Kidney (tissue), 14 donors: ENCODE results near the gene KRT73. TPM values are rescaled to one million over a fixed set of nuclear protein-coding genes. Genes with fewer than 3 reads are reported as not detected.

ENCODE experiments used
- DNase-seq, 5 donors: peaks; one replicate each; pipeline ENCODE4 v3.0.0-alpha.2; 2013 to 2020
- FAIRE-seq: peaks from 2 replicates; lab custom pipeline; 2012; peaks lifted over from hg19 to GRCh38; lab: Jason Lieb, UNC
- H3K27ac ChIP-seq, 2 donors: one replicate each; pipeline ENCODE4 v1.7.0; 2013; ENCODE audit warnings: low read depth in 2 of 2, low read length in 2 of 2, inconsistent platforms in 1 of 2
- H3K27me3 ChIP-seq: one replicate; pipeline ENCODE4 v1.7.1; 2013; ENCODE audit warnings: low read length, inconsistent platforms; ENCODE audit not compliant: control insufficient read depth, insufficient read depth
- H3K36me3 ChIP-seq, 3 donors: one replicate each; pipeline versions ENCODE4 v1.7.0 to v1.7.1; 2013; ENCODE audit warnings: low read length in 3 of 3, control low read depth in 1 of 3, inconsistent platforms in 1 of 3; ENCODE audit not compliant: insufficient read depth in 3 of 3, control insufficient read depth in 2 of 3
- H3K4me1 ChIP-seq, 3 donors: one replicate each; pipeline versions ENCODE4 v1.7.0 to v1.7.1; 2013; ENCODE audit warnings: low read length in 3 of 3, inconsistent platforms in 1 of 3, low read depth in 1 of 3; ENCODE audit not compliant: control insufficient read depth in 2 of 3, insufficient read depth in 2 of 3
- H3K4me3 ChIP-seq, 3 donors: one replicate each; pipeline versions ENCODE4 v1.7.0 to v1.8.1; 2013; ENCODE audit warnings: low read length in 3 of 3, control low read depth in 1 of 3, inconsistent platforms in 1 of 3
- H3K9ac ChIP-seq, 3 donors: one replicate each; pipeline versions ENCODE4 v1.7.0 to v1.7.1; 2013; ENCODE audit warnings: low read length in 3 of 3, control low read depth in 1 of 3, inconsistent platforms in 1 of 3
- H3K9me3 ChIP-seq, 3 donors: one replicate each; pipeline versions ENCODE4 v1.7.0 to v1.7.1; 2013; ENCODE audit warnings: low read length in 3 of 3, control low read depth in 1 of 3, inconsistent platforms in 1 of 3; ENCODE audit not compliant: control insufficient read depth in 2 of 3, insufficient read depth in 1 of 3
- CTCF ChIP-seq: IDR thresholded peaks from 3 replicates; pipeline ENCODE4 v1.5.1; 2012; ENCODE audit warnings: mild to moderate bottlenecking, moderate library complexity, borderline replicate concordance; ENCODE audit not compliant: insufficient read depth; ENCODE audit errors: extremely low read depth
- intact Hi-C: fragments of 100-400 bp; cut with DNase I; formaldehyde crosslinking; loops from one replicate; pipeline ENCODE4 v1.11.1; 2022
- polyA plus RNA-seq: library from polyadenylated mRNA; stranded (reverse); fragments of 350-450 nt; fragmentation: Illumina TruSeq; extraction: RNeasy Lipid Tissue Mini Kit (QIAGEN cat#74804); gene quantifications from one replicate; pipeline ENCODE4 v1.2.3, GENCODE V29; 2014; ENCODE audit warnings: low read depth, low replicate concordance; ENCODE audit not compliant: insufficient read depth
- total RNA-seq: library from RNA; stranded (reverse); fragmentation: NEBNext Ultra II Directional; extraction: Animal tissue kit (Norgen Biotek cat#: 25700); gene quantifications from one replicate; pipeline ENCODE4 v1.2.1, GENCODE V29; 2021
- donor health status: control.
- donor health status: control.
- donor health status: control.
- donor health status: control.
- donor health status: control.
- donor health status: DM: yes; HTN: yes; CAD: no.
- donor health status: Normal renal cell carcinoma (clear cell type).

The KRT73 gene
- total and polyA plus RNA-seq, 2 donors from 2014 or later: not detected

- Histone ChIP-seq H3K27me3 (no peaks in the 10 kb centered on the region), H3K9ac (no peak overlapping the region), H3K9me3 (no peaks in the 10 kb centered on the region), H3K4me3 (no peak overlapping the region), H3K4me1 (no peaks in the 10 kb centered on the region), H3K36me3 (no peaks in the 10 kb centered on the region), H3K27ac (no peak overlapping the region)
- intact Hi-C loops: no loop called here
- no peak for TF ChIP-seq CTCF
- FAIRE-seq: no peak
- DNase-seq: peak in 1 of 5 donors; percentile 8
Measured at GRCh38 chr12:52617403-52617785, 965 bp downstream of the KRT73 start.

- Histone ChIP-seq H3K36me3 (no peaks in the 10 kb centered on the region), H3K9me3 (no peaks in the 10 kb centered on the region), H3K27ac (no peak overlapping the region), H3K9ac (no peak overlapping the region), H3K4me1 (no peaks in the 10 kb centered on the region), H3K4me3 (no peak overlapping the region), H3K27me3 (no peaks in the 10 kb centered on the region)
- intact Hi-C loops: no loop called here
- TF ChIP-seq CTCF: no peak
- DNase-seq (peak in 1 of 5 donors; percentile 0), FAIRE-seq (no peak)
Measured at GRCh38 chr12:52616680-52617402, 1.5 kb downstream of the KRT73 start.

GRCh38 chr12:52615912-52616311, 2.4 kb downstream of the KRT73 start:
- Histone ChIP-seq H3K9ac (no peak overlapping the region), H3K4me1 (no peaks in the 10 kb centered on the region), H3K27me3 (no peaks in the 10 kb centered on the region), H3K9me3 (no peaks in the 10 kb centered on the region), H3K27ac (no peak overlapping the region), H3K36me3 (no peaks in the 10 kb centered on the region), H3K4me3 (no peak overlapping the region)
- DNase-seq (no peak), FAIRE-seq (no peak)
- TF ChIP-seq CTCF: no peak
- intact Hi-C loops: no loop called here
